GM23248 (cell line): Measurements from ENCODE around the gene RXRB.

Source experiments
- EZH2 ChIP-seq: fragments of 200-600 bp; sonication (generic); IDR thresholded peaks from 2 replicates; pipeline ENCODE4 v1.6.1; 2018; ENCODE audit warnings: antibody characterized with exemption, mild to moderate bottlenecking; ENCODE audit not compliant: insufficient read depth, poor library complexity, severe bottlenecking
- EZH2phosphoT487 ChIP-seq: fragments of 200-600 bp; sonication (generic); IDR thresholded peaks from 2 replicates; pipeline ENCODE4 v1.6.1; 2018; ENCODE audit warnings: antibody characterized with exemption, moderate library complexity, mild to moderate bottlenecking, low read depth; ENCODE audit not compliant: insufficient read depth

- TF ChIP-seq EZH2, result no peak
- TF ChIP-seq EZH2phosphoT487, result no peak
Observed at GRCh38 chr6:33195304-33196165, 4.9 kb downstream of the RXRB start.
